Loucy (cell line): ENCODE data around the gene ATAD3A.

ENCODE experiments used
- CTCF ChIP-seq: fragments of 200-600 bp; sonication (generic); conservative IDR thresholded peaks from 2 replicates; pipeline ENCODE4 v1.5.1; 2014; ENCODE audit warnings: mild to moderate bottlenecking, antibody characterized with exemption, low read length
- EZH2phosphoT487 ChIP-seq: fragments of 200-600 bp; IDR thresholded peaks from 2 replicates; pipeline ENCODE4 v1.6.1; 2018; ENCODE audit warnings: antibody characterized with exemption, mild to moderate bottlenecking, moderate library complexity, borderline replicate concordance

DNA sequence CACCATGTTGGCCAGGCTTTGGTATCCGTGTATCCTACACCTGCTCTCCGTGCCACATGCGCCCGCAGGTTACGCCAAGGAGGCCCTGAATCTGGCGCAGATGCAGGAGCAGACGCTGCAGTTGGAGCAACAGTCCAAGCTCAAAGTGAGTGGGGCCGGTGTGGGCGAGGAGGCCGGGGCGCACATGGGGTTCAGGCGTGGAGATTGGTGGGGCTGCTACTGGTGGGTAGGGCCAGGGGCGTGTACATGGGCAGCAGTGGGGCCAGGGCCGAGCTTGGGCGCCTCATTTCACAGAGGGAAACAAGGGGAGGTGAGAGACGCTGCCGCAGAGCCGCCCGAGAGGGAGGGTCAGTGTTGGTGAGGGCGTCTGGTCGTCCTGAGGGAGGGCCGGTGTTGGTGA lies 34.8 kb upstream of the ATAD3A start:
- TF ChIP-seq CTCF (no peak), EZH2phosphoT487 (no peak)
